B cell (primary cell): ENCODE data around the gene PEX14. TPM values are rescaled to one million over a fixed set of nuclear protein-coding genes. Genes with fewer than 3 reads are reported as not detected.
A peak's percentile ranks its signal among the peaks of the same experiment; 100 is the strongest.

Experiments
- ATAC-seq: fragments of 200-7000 bp; cut with Tn5 transposase; one replicate; pipeline ENCODE4 v1.10.0; 2021; ENCODE audit warnings: low read depth, mild to moderate bottlenecking, moderate number of reproducible peaks, moderate library complexity
- CTCF ChIA-PET: fragments of 350-600 bp; sonication (Branson Sonifier 250); formaldehyde crosslinking; loops from one replicate; lab custom pipeline; 2021; ENCODE audit warnings: antibody characterized with exemption, inconsistent platforms; lab: Charles Lee
- POLR2A ChIA-PET: fragments of 350-600 bp; sonication (Branson Sonifier 250); formaldehyde crosslinking; loops from one replicate; lab custom pipeline; 2021; ENCODE audit warnings: antibody characterized with exemption; lab: Charles Lee
- DNase-seq: peaks from one replicate; pipeline ENCODE4 v3.0.0; 2013
- H2AFZ ChIP-seq: 2 replicates; pipeline ENCODE4 v1.6.1; 2012; ENCODE audit warnings: mild to moderate bottlenecking, low read depth, low read length; ENCODE audit not compliant: insufficient read depth, poor library complexity, severe bottlenecking
- H3K27ac ChIP-seq, 2 donors: 1 replicate in 1 of 2; 2 replicates in 1 of 2; pipeline ENCODE4 v1.5.1; 2012 to 2013; ENCODE audit warnings: low read length in 2 of 2, mild to moderate bottlenecking in 2 of 2, moderate library complexity in 1 of 2
- H3K27me3 ChIP-seq, 4 experiments: fragments of 200-600 bp in 1 of 4; sonication (generic) in 1 of 4; replicated peaks in 1 of 4; 1 replicate in 2 of 4; 2 replicates in 2 of 4; pipeline versions ENCODE4 v1.6.1 to v1.7.0; 2013 to 2016; ENCODE audit warnings: low read length in 3 of 4, mild to moderate bottlenecking in 2 of 4, mixed read lengths in 1 of 4, moderate library complexity in 1 of 4; ENCODE audit not compliant: insufficient read depth in 4 of 4, control insufficient read depth in 3 of 4; ENCODE audit errors: control extremely low read depth in 1 of 4
- H3K36me3 ChIP-seq, 2 experiments: replicated peaks in 1 of 2; 1 replicate in 1 of 2; 2 replicates in 1 of 2; pipeline versions ENCODE4 v1.6.1 to v1.7.1; 2013; ENCODE audit warnings: low read length in 1 of 2; ENCODE audit not compliant: insufficient read depth in 2 of 2, control insufficient read depth in 1 of 2; ENCODE audit errors: control extremely low read depth in 1 of 2, extremely low read depth in 1 of 2
- H3K4me1 ChIP-seq, 2 donors: fragments of 200-600 bp in 1 of 2; sonication (generic) in 1 of 2; 1 replicate in 1 of 2; 2 replicates in 1 of 2; pipeline versions ENCODE4 v1.5.1 to v1.6.1; 2013 to 2017; ENCODE audit warnings: low read length in 2 of 2; ENCODE audit not compliant: control insufficient read depth in 2 of 2, insufficient read depth in 2 of 2
- H3K4me2 ChIP-seq: replicated peaks from 2 replicates; pipeline ENCODE3; 2012; ENCODE audit warnings: mild to moderate bottlenecking, low read depth, low read length; ENCODE audit not compliant: poor library complexity, severe bottlenecking
- H3K4me3 ChIP-seq, 5 experiments: fragments of 200-600 bp in 1 of 5; sonication (generic) in 1 of 5; 1 replicate in 3 of 5; 2 replicates in 2 of 5; pipeline versions ENCODE4 v1.5.1 to v1.7.0; 2011 to 2016; ENCODE audit warnings: low read length in 4 of 5, mild to moderate bottlenecking in 4 of 5, low read depth in 2 of 5, control low read depth in 1 of 5, moderate library complexity in 1 of 5; ENCODE audit not compliant: insufficient read depth in 1 of 5; ENCODE audit errors: control extremely low read depth in 1 of 5, extremely low read depth in 1 of 5
- H3K79me2 ChIP-seq: fragments of 200-600 bp; sonication (generic); one replicate; pipeline ENCODE4 v1.6.0; 2016; ENCODE audit warnings: low read length; ENCODE audit not compliant: control insufficient read depth, insufficient read depth
- H3K9ac ChIP-seq: fragments of 200-600 bp; sonication (generic); 2 replicates; pipeline ENCODE4 v1.6.1; 2017; ENCODE audit warnings: mild to moderate bottlenecking, low read length, moderate library complexity
- H3K9me3 ChIP-seq, 3 donors: one replicate each; pipeline versions ENCODE4 v1.6.1 to v1.7.1; 2013; ENCODE audit warnings: low read length in 2 of 3; ENCODE audit not compliant: control insufficient read depth in 2 of 3, insufficient read depth in 1 of 3; ENCODE audit errors: control extremely low read depth in 1 of 3
- H4K20me1 ChIP-seq: 2 replicates; pipeline ENCODE4 v1.6.0; 2012; ENCODE audit warnings: mild to moderate bottlenecking, low read length; ENCODE audit not compliant: insufficient read depth, control insufficient read depth, poor library complexity, severe bottlenecking
- H3K27ac Mint-ChIP-seq: one replicate; pipeline ENCODE4 v1.8.0; 2021; ENCODE audit warnings: mixed read lengths
- H3K27me3 Mint-ChIP-seq: one replicate; pipeline ENCODE4 v1.8.0; 2021; ENCODE audit warnings: mixed read lengths
- H3K4me1 Mint-ChIP-seq: one replicate; pipeline ENCODE4 v1.8.0; 2021; ENCODE audit warnings: mixed read lengths
- H3K4me3 Mint-ChIP-seq: one replicate; pipeline ENCODE4 v1.8.0; 2021; ENCODE audit warnings: mixed read lengths
- H3K9me3 Mint-ChIP-seq: one replicate; pipeline ENCODE4 v1.8.0; 2022; ENCODE audit warnings: mixed read lengths; ENCODE audit not compliant: insufficient read depth
- CTCF ChIP-seq: fragments of 200-600 bp; IDR thresholded peaks from one replicate; pipeline ENCODE4 v1.8.0; 2022; ENCODE audit warnings: antibody characterized with exemption, mild to moderate bottlenecking
- EZH2 ChIP-seq: IDR thresholded peaks from 2 replicates; pipeline ENCODE4 v1.6.1; 2012; ENCODE audit warnings: borderline replicate concordance, low read depth, mild to moderate bottlenecking, moderate library complexity, low read length; ENCODE audit not compliant: insufficient read depth, poor library complexity, severe bottlenecking
- WGBS: methylation state at CpG from one replicate; pipeline ENCODE4 v1.1.5; 2013; ENCODE audit warnings: missing lambda C conversion rate; ENCODE audit not compliant: insufficient coverage; 5-methylcytosine and 5-hydroxymethylcytosine counted together
- intact Hi-C: fragments of 100-400 bp; cut with micrococcal nuclease; formaldehyde crosslinking; loops from one replicate; pipeline ENCODE4 v1.10.0; 2022
- polyA plus RNA-seq: library from polyadenylated mRNA; depleted of rRNA; stranded (reverse); fragments of >200 nt; gene quantifications from 2 replicates; pipeline ENCODE4 v1.2.3, GENCODE V29; 2012
- total RNA-seq, 2 donors: library from RNA; stranded (reverse); fragments of 120-200 nt in 1 of 2; gene quantifications; 1 replicate in 1 of 2; 2 replicates in 1 of 2; pipeline versions ENCODE4 v1.2.3 to v1.2.4, GENCODE V29; 2013 to 2022

The PEX14 gene
- total and polyA plus RNA-seq, 2 donors (not counting 1 experiment from before 2014, with no cell fraction given), result 14.1 to 19.3 TPM

DNA sequence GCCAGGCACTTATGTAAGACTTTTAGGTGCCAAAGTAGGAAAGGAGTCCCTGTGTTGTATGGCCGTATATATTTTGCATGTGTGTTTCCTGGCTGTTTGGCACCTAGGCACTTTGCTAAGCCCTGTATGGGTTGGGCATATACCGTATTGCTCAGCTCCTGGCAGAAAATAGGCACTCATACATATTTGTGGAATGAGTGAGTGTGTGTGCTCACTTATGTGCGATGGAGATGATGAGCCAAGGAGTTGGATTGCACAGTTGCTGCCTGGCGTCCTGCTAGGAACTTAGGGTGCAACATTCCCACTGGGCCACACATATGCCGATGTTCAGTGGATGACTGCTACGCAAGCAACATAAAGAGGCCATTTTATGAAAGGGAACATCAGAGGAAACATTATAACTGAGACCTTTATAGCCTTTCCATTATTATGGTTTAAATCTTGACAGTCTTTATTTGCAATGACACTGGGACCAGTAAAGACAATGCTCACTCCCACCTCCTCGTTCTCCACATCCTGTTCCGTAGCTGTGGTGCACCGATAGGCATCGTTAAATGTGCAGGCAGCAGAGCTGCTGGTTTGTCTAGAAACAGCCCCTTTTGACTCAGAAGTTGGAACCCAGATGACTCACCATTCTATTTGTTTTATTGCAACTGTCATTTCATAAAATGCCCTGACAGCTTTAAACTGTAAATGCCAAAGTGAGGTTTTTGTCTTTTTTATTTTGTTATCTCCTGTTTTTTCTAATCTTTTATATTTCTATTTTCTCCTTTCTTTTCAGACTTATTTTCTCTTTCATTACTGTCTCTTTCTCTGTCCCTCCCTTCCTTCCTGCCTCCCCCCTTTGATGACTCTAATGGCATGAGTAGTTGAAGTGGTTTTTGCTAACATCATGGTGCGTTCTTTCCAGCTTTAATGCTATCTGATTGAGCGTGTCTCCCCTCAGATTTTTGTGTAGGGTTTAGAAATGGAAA lies 36.1 kb downstream of the PEX14 start:
- DNase-seq, result peak; percentile 25
- CTCF ChIA-PET, result interaction anchor here (0.7 to 1.0 kb wide), 3 partner anchors 17 to 355 kb away, joined by 3 to 4 read pairs (median 4); no protein-coding TSS in a partner anchor
- H3K79me2 ChIP-seq, result peaks cover 75% of the 10 kb centered on the region

More for the DNA sequence above, 36.1 kb downstream of the PEX14 start:
- intact Hi-C loops, result no loop called here
- peak overlapping the region; percentile 19 for H3K9ac ChIP-seq
- H3K36me3 ChIP-seq, result no peaks in the 10 kb centered on the region
- no peaks in the 10 kb centered on the region for H3K9me3 ChIP-seq
- H3K27me3 ChIP-seq, result no peaks in the 10 kb centered on the region
- H4K20me1 ChIP-seq, result peaks cover 56% of the 10 kb centered on the region
- H3K27me3 Mint-ChIP-seq, result no peaks in the 10 kb centered on the region
- H3K4me3 Mint-ChIP-seq, result peak overlapping the region; percentile 50
- peak overlapping the region in 1 of 2 donors; percentile 0 for H3K27ac ChIP-seq
- H2AFZ ChIP-seq, result no peak overlapping the region
- TF ChIP-seq CTCF (no peak), EZH2 (no peak)
- POLR2A ChIA-PET, result interaction anchor here (0.6 kb wide), 1 partner anchor 124 kb away, joined by 4 read pairs; no protein-coding TSS in a partner anchor
- peak overlapping the region; percentile 59 for H3K27ac Mint-ChIP-seq
- H3K4me1 Mint-ChIP-seq, result peaks cover 53% of the 10 kb centered on the region
- peak overlapping the region; percentile 33 for H3K4me2 ChIP-seq
- H3K9me3 Mint-ChIP-seq, result no peaks in the 10 kb centered on the region
- no peak overlapping the region for H3K4me3 ChIP-seq
- peak; percentile 55 for ATAC-seq
- peaks cover 26 to 36% of the 10 kb centered on the region in 2 donors for H3K4me1 ChIP-seq
- 24% methylated on average over 9 of the region's 12 CpGs for WGBS
